Neuronal stem cell (in vitro differentiated cells): Measurements from ENCODE around the gene MYL3.

Source experiments
- DNase-seq: peaks from one replicate; pipeline ENCODE4 v3.0.0-alpha.2; 2013; ENCODE audit warnings: low spot score
- H2AFZ ChIP-seq: one replicate; pipeline ENCODE4 v1.6.1; 2013; ENCODE audit warnings: mild to moderate bottlenecking, low read length, inconsistent platforms
- H2AK5ac ChIP-seq: 2 replicates; pipeline ENCODE4 v1.6.1; 2013; ENCODE audit warnings: low read depth, mild to moderate bottlenecking, inconsistent platforms, low read length, moderate library complexity, mixed read lengths
- H2BK120ac ChIP-seq: 2 replicates; pipeline ENCODE4 v1.6.1; 2013; ENCODE audit warnings: low read depth, mild to moderate bottlenecking, inconsistent platforms, low read length, moderate library complexity, mixed read lengths
- H2BK12ac ChIP-seq: one replicate; pipeline ENCODE4 v1.6.1; 2013; ENCODE audit warnings: low read length, inconsistent platforms
- H2BK15ac ChIP-seq: 2 replicates; pipeline ENCODE4 v1.6.1; 2013; ENCODE audit warnings: mild to moderate bottlenecking, low read length, inconsistent platforms, mixed read lengths
- H2BK5ac ChIP-seq: one replicate; pipeline ENCODE4 v1.6.1; 2013; ENCODE audit warnings: inconsistent platforms, mild to moderate bottlenecking, low read length, moderate library complexity
- H3K14ac ChIP-seq: one replicate; pipeline ENCODE4 v1.6.1; 2013; ENCODE audit warnings: low read length, inconsistent platforms
- H3K18ac ChIP-seq: 2 replicates; pipeline ENCODE4 v1.6.1; 2013; ENCODE audit warnings: low read length, inconsistent platforms
- H3K23ac ChIP-seq: 2 replicates; pipeline ENCODE4 v1.6.1; 2013; ENCODE audit warnings: low read depth, mild to moderate bottlenecking, mixed read lengths, low read length, inconsistent platforms; ENCODE audit not compliant: poor library complexity
- H3K27ac ChIP-seq: replicated peaks from 3 replicates; pipeline ENCODE4 v1.5.1; 2013; ENCODE audit warnings: low read length, inconsistent platforms
- H3K27me3 ChIP-seq, 3 experiments: 2 replicates each; pipeline ENCODE4 v1.6.1; 2013; ENCODE audit warnings: low read length in 3 of 3, mild to moderate bottlenecking in 2 of 3, inconsistent platforms in 1 of 3, low read depth in 1 of 3, mixed read lengths in 1 of 3, moderate library complexity in 1 of 3; ENCODE audit not compliant: control insufficient read depth in 3 of 3, insufficient read depth in 3 of 3
- H3K36me3 ChIP-seq, 2 donors: replicated peaks in 1 of 2; 2 replicates each; pipeline ENCODE4 v1.6.1; 2013; ENCODE audit warnings: low read length in 2 of 2; ENCODE audit not compliant: control insufficient read depth in 2 of 2, insufficient read depth in 2 of 2
- H3K4ac ChIP-seq: 2 replicates; pipeline ENCODE4 v1.6.1; 2013; ENCODE audit warnings: inconsistent platforms, mild to moderate bottlenecking, low read length, moderate library complexity
- H3K4me1 ChIP-seq, 2 donors: 1 replicate in 1 of 2; 2 replicates in 1 of 2; pipeline ENCODE4 v1.6.1; 2013; ENCODE audit warnings: low read length in 2 of 2, low read depth in 1 of 2; ENCODE audit not compliant: control insufficient read depth in 2 of 2, insufficient read depth in 1 of 2
- H3K4me2 ChIP-seq: one replicate; pipeline ENCODE4 v1.6.1; 2013; ENCODE audit warnings: mild to moderate bottlenecking, low read length, inconsistent platforms; ENCODE audit not compliant: insufficient read depth, poor library complexity, severe bottlenecking
- H3K4me3 ChIP-seq, 2 donors: 2 replicates each; pipeline ENCODE4 v1.5.1; 2013; ENCODE audit warnings: low read length in 2 of 2, mild to moderate bottlenecking in 2 of 2, inconsistent platforms in 1 of 2, moderate library complexity in 1 of 2
- H3K79me1 ChIP-seq: one replicate; pipeline ENCODE4 v1.6.1; 2013; ENCODE audit warnings: low read depth, mild to moderate bottlenecking, inconsistent platforms, low read length, moderate library complexity
- H3K9ac ChIP-seq: one replicate; pipeline ENCODE4 v1.6.1; 2013; ENCODE audit warnings: mild to moderate bottlenecking, low read depth, low read length, inconsistent platforms; ENCODE audit not compliant: poor library complexity
- H3K9me3 ChIP-seq, 2 donors: replicated peaks in 1 of 2; 2 replicates each; pipeline versions ENCODE3 to v1.6.1; 2013; ENCODE audit warnings: low read length in 2 of 2, mild to moderate bottlenecking in 2 of 2, inconsistent platforms in 1 of 2, low read depth in 1 of 2, mixed read lengths in 1 of 2, moderate library complexity in 1 of 2; ENCODE audit not compliant: control insufficient read depth in 2 of 2, insufficient read depth in 1 of 2
- H4K8ac ChIP-seq: one replicate; pipeline ENCODE4 v1.6.1; 2013; ENCODE audit warnings: low read depth, mild to moderate bottlenecking, inconsistent platforms, low read length, moderate library complexity
- H4K91ac ChIP-seq: one replicate; pipeline ENCODE4 v1.6.1; 2013; ENCODE audit warnings: low read length, low read depth, mild to moderate bottlenecking, inconsistent platforms; ENCODE audit not compliant: poor library complexity
- WGBS, 2 donors: extraction: QIAGEN DNeasy Blood & Tissue Kit; methylation state at CpG; one replicate each; pipeline ENCODE4 v1.1.7; 2013; ENCODE audit warnings: missing lambda C conversion rate in 2 of 2, mixed read lengths in 1 of 2; ENCODE audit not compliant: insufficient read length in 2 of 2, insufficient replicate concordance in 1 of 2; ENCODE audit errors: extremely low coverage in 2 of 2; 5-methylcytosine and 5-hydroxymethylcytosine counted together

Gene MYL3

DNA sequence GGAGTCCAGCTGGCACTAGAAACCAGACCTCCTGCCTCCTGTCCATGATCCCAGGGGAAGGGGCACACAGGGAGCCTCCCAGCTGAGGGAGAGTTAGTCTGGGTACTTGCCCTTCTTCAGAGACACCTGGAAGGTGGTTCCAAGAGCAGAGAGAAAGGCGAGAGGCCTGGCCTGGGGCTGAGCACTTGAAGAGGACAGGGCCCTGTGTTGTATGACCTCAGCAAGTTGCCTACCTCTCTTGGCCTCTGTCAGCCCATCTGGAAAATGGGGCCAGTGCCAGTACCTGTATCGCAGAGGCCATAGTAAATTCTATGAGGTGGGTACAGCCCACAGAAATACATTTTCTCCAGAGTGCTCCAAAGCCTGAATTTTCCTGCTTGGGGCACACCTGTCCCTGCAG, 33.8 kb upstream of the MYL3 start:
- no CpG with 5 or more reads among the region's 2 CpGs for WGBS, 2 donors
- peaks cover 5 to 8% of the 10 kb centered on the region in 2 donors for H3K4me1 ChIP-seq
- H3K9ac ChIP-seq = no peak overlapping the region
- no peak for DNase-seq
- no peak overlapping the region for H2AK5ac ChIP-seq
- no peaks in the 10 kb centered on the region for H3K36me3 ChIP-seq
- no peak overlapping the region for H2AFZ ChIP-seq
- peaks cover 0 to 27% (median 6%) of the 10 kb centered on the region in 3 experiments for H3K27me3 ChIP-seq
- no peak overlapping the region for H2BK5ac ChIP-seq
- H2BK120ac ChIP-seq = no peak overlapping the region
- H3K23ac ChIP-seq = no peak overlapping the region
- no peak overlapping the region for H3K4me3 ChIP-seq
- no peak overlapping the region for H3K4ac ChIP-seq
- no peak overlapping the region for H3K18ac ChIP-seq
- peaks cover 0 to 2% of the 10 kb centered on the region in 2 donors for H3K9me3 ChIP-seq
- no peak overlapping the region for H3K4me2 ChIP-seq
- peaks cover 2% of the 10 kb centered on the region for H3K79me1 ChIP-seq
- no peak overlapping the region for H4K8ac ChIP-seq
- H2BK15ac ChIP-seq = no peak overlapping the region
- no peak overlapping the region for H3K27ac ChIP-seq
- no peak overlapping the region for H3K14ac ChIP-seq
- no peak overlapping the region for H2BK12ac ChIP-seq
- no peak overlapping the region for H4K91ac ChIP-seq

DNA sequence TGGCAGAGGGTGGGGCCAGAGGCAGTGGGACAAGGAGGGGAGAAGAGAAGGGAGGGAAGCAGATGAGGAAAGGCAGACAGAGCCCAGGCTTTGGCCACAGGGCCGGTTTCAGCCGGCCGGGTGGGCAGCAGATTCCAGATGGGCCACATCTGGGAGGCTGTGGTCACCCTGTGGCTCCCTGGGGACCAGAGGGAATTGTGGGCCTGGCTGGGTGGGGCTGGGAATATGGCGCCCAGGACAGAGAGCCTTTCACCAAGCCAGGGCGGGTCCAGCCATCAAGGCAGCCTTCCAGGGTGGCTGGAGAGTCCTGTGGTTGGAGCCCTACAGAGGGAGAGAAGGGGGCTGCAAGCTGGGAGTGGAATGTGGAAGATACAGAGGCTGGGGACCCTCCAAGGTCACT, 33.1 kb upstream of the MYL3 start:
- Histone ChIP-seq H3K14ac (no peak overlapping the region), H3K9me3 (peaks cover 0 to 2% of the 10 kb centered on the region in 2 donors), H3K18ac (no peak overlapping the region), H2BK15ac (no peak overlapping the region), H2AFZ (no peak overlapping the region), H2BK12ac (no peak overlapping the region), H3K4me3 (no peak overlapping the region), H3K4me2 (no peak overlapping the region), H3K79me1 (peaks cover 2% of the 10 kb centered on the region), H3K27me3 (peaks cover 0 to 32% (median 12%) of the 10 kb centered on the region in 3 experiments), H2BK5ac (no peak overlapping the region), H3K23ac (no peak overlapping the region), H2BK120ac (no peak overlapping the region), H2AK5ac (peak overlapping the region; percentile 60), H4K91ac (no peak overlapping the region), H3K4ac (no peak overlapping the region), H4K8ac (no peak overlapping the region), H3K9ac (no peak overlapping the region), H3K36me3 (no peaks in the 10 kb centered on the region), H3K27ac (no peak overlapping the region), H3K4me1 (peaks cover 5 to 12% of the 10 kb centered on the region in 2 donors)
- no CpG with 5 or more reads among the region's 5 CpGs for WGBS, 2 donors
- DNase-seq = no peak

DNA sequence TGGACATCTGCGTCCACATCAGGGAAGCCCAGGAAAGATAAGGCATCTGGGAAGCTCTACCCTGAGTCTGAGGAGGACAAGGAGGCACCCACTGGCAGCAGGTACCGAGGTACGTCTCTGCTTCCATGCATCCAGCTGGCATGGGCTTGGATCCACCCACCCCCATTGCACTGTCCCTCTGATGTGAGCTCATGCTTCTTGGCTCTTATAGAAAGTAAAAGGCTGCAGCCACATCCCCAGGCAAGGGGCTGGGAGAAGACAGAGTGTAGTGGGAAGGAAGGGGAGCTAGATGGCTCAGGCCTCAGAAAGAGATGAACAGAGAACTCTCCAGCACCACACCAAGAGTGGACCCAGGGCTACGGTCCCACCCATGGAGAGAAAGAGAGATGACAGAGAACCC, 32.5 kb upstream of the MYL3 start:
- no peak overlapping the region for H2AFZ ChIP-seq
- no peak overlapping the region for H2BK120ac ChIP-seq
- no peak for DNase-seq
- no peak overlapping the region for H3K4ac ChIP-seq
- peaks cover 0 to 39% (median 16%) of the 10 kb centered on the region in 3 experiments for H3K27me3 ChIP-seq
- H3K9me3 ChIP-seq = peaks cover 0 to under 1% of the 10 kb centered on the region in 2 donors
- no peak overlapping the region for H3K4me2 ChIP-seq
- H3K4me3 ChIP-seq = no peak overlapping the region
- H3K14ac ChIP-seq = peak overlapping the region; percentile 59
- WGBS, 2 donors = no CpG with 5 or more reads among the region's 4 CpGs
- no peak overlapping the region for H2BK15ac ChIP-seq
- no peak overlapping the region for H2BK12ac ChIP-seq
- peak overlapping the region; percentile 8 for H2AK5ac ChIP-seq
- H4K91ac ChIP-seq = no peak overlapping the region
- H3K23ac ChIP-seq = no peak overlapping the region
- no peak overlapping the region for H3K27ac ChIP-seq
- no peak overlapping the region for H3K18ac ChIP-seq
- H2BK5ac ChIP-seq = no peak overlapping the region
- H3K9ac ChIP-seq = no peak overlapping the region
- peaks cover 2% of the 10 kb centered on the region for H3K79me1 ChIP-seq
- H3K36me3 ChIP-seq = no peaks in the 10 kb centered on the region
- no peak overlapping the region for H4K8ac ChIP-seq
- H3K4me1 ChIP-seq = peaks cover 5 to 12% of the 10 kb centered on the region in 2 donors

GRCh38 chr3:46895204-46895660, 32.0 kb upstream of the MYL3 start:
- Histone ChIP-seq H3K36me3 (no peaks in the 10 kb centered on the region), H4K8ac (no peak overlapping the region), H4K91ac (no peak overlapping the region), H3K14ac (no peak overlapping the region), H2AFZ (no peak overlapping the region), H3K4me1 (peaks cover 5 to 12% of the 10 kb centered on the region in 2 donors), H3K27ac (no peak overlapping the region), H3K23ac (no peak overlapping the region), H3K79me1 (no peaks in the 10 kb centered on the region), H3K9ac (no peak overlapping the region), H3K4ac (no peak overlapping the region), H2BK12ac (no peak overlapping the region), H3K4me3 (no peak overlapping the region), H3K4me2 (no peak overlapping the region), H2BK15ac (no peak overlapping the region), H2BK5ac (no peak overlapping the region), H3K27me3 (peaks cover 0 to 43% (median 16%) of the 10 kb centered on the region in 3 experiments), H3K9me3 (no peaks in the 10 kb centered on the region), H2AK5ac (no peak overlapping the region), H3K18ac (no peak overlapping the region), H2BK120ac (no peak overlapping the region)
- WGBS, 2 donors = no CpG with 5 or more reads among the region's 5 CpGs
- DNase-seq = no peak
